ENCODE measurements around the gene SPTB. TPM values are rescaled to one million over a fixed set of nuclear protein-coding genes. Genes with fewer than 3 reads are reported as not detected.

SPTB gene
- total and polyA plus RNA-seq, 10 donors, result 0.06 to 20.9 (median 3.9) TPM

DNA sequence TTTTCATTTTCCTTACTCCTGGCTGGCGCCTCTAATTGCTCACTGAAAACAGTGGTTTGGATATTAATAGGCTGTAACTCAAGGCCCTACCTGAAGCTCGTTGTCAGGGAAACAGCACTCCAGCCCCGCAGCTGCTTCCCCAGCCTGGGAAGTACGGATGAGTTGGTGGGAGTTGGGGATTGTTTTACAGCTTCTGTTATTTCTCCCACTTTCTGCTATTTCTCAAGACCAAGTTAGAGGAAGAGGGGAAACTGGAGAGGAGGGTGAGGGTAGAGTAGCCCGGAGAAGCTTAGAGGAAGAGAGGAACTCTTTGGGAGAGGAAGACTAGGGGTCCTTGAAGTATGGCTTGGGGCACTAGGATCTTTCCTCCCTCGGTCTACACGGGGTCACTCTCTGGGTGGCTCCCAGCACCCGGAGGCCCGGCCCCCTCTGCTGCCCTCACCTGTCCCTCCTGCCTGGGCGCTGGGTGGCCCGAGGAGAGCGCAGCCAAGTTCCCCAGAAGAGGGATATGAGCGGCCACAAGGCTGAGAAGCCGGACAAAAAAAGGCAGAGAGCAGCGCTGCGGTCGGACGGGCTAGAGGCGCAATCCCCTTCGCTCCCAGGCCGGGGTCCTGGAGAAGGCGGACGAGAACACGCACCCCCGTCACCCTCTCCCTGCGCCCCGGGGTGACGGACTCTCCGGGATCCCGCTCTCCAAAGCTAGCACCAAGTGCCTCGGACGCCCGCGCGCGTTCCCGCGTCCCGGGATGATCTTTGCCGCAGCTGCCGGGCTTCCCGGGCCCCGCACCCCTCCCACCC lies 671 bp downstream of the SPTB start:
- Histone ChIP-seq H3K27ac (peak overlapping the region in 1 of 8 donors; percentile 2), H3K36me3 (no peaks in the 10 kb centered on the region), H3K4me3 (peak overlapping the region; percentile 60 to 86 (median 68)), H3K4me1 (peaks cover 7 to 25% (median 17%) of the 10 kb centered on the region in 6 donors), H3K27me3 (replicated peaks in 1 of 7) (peaks cover 0 to 59% (median 32%) of the 10 kb centered on the region in 7 donors), H3K9me3 (no peaks in the 10 kb centered on the region)
- TF ChIP-seq, protein P1, sequence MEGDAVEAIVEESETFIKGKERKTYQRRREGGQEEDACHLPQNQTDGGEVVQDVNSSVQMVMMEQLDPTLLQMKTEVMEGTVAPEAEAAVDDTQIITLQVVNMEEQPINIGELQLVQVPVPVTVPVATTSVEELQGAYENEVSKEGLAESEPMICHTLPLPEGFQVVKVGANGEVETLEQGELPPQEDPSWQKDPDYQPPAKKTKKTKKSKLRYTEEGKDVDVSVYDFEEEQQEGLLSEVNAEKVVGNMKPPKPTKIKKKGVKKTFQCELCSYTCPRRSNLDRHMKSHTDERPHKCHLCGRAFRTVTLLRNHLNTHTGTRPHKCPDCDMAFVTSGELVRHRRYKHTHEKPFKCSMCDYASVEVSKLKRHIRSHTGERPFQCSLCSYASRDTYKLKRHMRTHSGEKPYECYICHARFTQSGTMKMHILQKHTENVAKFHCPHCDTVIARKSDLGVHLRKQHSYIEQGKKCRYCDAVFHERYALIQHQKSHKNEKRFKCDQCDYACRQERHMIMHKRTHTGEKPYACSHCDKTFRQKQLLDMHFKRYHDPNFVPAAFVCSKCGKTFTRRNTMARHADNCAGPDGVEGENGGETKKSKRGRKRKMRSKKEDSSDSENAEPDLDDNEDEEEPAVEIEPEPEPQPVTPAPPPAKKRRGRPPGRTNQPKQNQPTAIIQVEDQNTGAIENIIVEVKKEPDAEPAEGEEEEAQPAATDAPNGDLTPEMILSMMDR (IDR thresholded peaks at IDR 0.05 in 8 of 11, conservative IDR thresholded peaks at IDR 0.05 in 3 of 11), result no peak
- no peak for TF ChIP-seq POLR2AphosphoS5 (IDR thresholded peaks at IDR 0.05)
- no peak for TF ChIP-seq POLR2A (IDR thresholded peaks at IDR 0.05)
- DNase-seq, result no peak
- intact Hi-C loops (cut with DNase I; ENCODE audit: low total_unique reads), result no loop called here
- WGBS, 5 donors, result 8 to 14% (median 12%) methylated on average over 26 to 43 of the region's 43 CpGs

DNA sequence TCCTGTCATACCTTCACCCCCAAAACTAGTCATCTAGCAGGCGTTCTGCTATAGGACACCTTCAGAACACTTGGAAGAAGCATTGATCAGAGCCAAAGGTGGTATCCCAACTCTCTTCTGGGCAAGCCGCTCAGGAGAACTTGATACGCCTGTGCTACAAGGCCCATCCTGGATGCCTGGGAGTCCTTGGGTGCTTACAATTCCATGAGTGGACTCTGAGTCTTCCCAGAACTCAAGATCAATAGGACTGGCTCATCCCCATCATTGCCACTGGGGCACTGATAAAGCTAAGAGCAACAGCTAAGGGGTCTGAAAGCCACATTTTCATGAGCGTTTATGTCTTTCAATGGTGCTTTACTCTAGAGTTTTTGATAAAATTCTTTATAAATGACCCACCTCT lies 1.9 kb downstream of the SPTB start:
- H3K27me3 ChIP-seq (replicated peaks in 1 of 7), result peaks cover 0 to 55% (median 32%) of the 10 kb centered on the region in 7 donors
- TF ChIP-seq, protein P1 (IDR thresholded peaks at IDR 0.05 in 8 of 11, conservative IDR thresholded peaks at IDR 0.05 in 3 of 11), result no peak
- no peak for TF ChIP-seq POLR2A (IDR thresholded peaks at IDR 0.05)
- TF ChIP-seq POLR2AphosphoS5 (IDR thresholded peaks at IDR 0.05), result no peak
- H3K9me3 ChIP-seq, result no peaks in the 10 kb centered on the region
- no peak overlapping the region for H3K4me3 ChIP-seq
- 84 to 100% (median 91%) methylated on average over 4 of the region's 4 CpGs for WGBS, 5 donors
- H3K4me1 ChIP-seq, result peaks cover 7 to 25% (median 17%) of the 10 kb centered on the region in 6 donors
- no peaks in the 10 kb centered on the region for H3K36me3 ChIP-seq
- H3K27ac ChIP-seq, result no peak overlapping the region
- intact Hi-C loops (cut with DNase I; ENCODE audit: low total_unique reads), result no loop called here
- DNase-seq, result no peak

DNA sequence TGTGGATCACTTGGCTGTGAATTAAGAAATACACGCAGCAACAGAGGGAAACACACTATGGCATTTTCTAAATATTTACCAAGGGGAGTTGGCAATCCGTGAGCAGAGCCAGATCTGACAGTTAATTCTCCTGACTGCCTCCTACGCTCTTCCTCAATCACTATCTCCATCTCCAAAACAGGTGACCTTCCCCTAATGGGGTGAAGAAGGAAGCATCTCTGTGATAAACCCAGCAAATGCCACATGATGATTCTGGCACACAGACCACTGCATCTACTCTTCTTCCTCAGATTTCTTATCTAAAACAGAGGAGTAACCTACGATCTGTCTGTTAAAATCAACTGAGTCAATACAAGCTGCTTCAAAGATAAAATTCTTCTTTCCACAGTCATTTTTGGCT lies 4.4 kb downstream of the SPTB start:
- DNase-seq, result no peak
- Histone ChIP-seq H3K9me3 (no peaks in the 10 kb centered on the region), H3K4me3 (no peak overlapping the region), H3K4me1 (peaks cover 1 to 22% (median 14%) of the 10 kb centered on the region in 6 donors), H3K36me3 (no peaks in the 10 kb centered on the region), H3K27me3 (replicated peaks in 1 of 7) (peaks cover 0 to 32% (median 21%) of the 10 kb centered on the region in 7 donors), H3K27ac (no peak overlapping the region)
- 68 to 84% (median 81%) methylated on average over 4 of the region's 4 CpGs for WGBS, 5 donors
- TF ChIP-seq POLR2AphosphoS5 (IDR thresholded peaks at IDR 0.05), result no peak
- TF ChIP-seq, protein P1 (IDR thresholded peaks at IDR 0.05 in 8 of 11, conservative IDR thresholded peaks at IDR 0.05 in 3 of 11), result no peak
- TF ChIP-seq POLR2A (IDR thresholded peaks at IDR 0.05), result no peak
- intact Hi-C loops (cut with DNase I; ENCODE audit: low total_unique reads), result no loop called here

DNA sequence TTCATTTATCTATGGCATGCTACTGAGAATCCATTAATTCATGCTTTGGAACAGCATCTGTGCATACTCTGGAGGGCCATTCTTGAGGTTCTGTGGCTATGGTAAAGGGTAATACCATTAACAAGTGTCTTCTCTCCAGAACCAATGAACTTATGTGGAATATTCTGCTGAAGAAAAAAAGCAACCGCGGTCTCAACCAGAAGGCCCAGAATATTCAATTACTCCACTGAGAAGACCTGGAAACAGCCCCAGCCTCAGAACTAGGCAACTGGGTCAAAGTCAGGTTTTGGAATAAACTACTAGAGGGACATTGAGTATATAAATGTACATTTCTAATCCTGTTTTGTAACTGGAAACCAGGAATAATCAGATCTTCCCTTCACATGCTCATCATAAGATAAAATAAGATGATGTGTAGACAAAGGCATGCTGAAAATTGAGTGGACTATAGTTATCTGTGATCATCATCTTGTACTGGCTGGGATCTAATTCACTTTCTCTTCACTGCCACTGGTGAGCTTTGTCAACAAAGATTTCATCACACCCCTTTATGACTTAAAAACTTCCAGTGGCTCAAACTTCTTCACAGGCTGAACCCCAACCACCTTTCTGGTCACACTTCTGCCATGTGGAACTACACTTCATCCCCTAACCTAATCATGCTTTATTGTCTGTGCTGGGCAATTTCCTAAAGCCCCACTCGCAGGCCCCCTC lies 6.0 kb downstream of the SPTB start:
- intact Hi-C loops (cut with DNase I; ENCODE audit: low total_unique reads), result no loop called here
- no peak overlapping the region for H3K27ac ChIP-seq
- H3K36me3 ChIP-seq, result no peaks in the 10 kb centered on the region
- 59 to 95% (median 77%) methylated on average over 3 of the region's 3 CpGs for WGBS, 5 donors
- no peak for DNase-seq
- H3K4me1 ChIP-seq, result peaks cover 0 to 12% (median 8%) of the 10 kb centered on the region in 6 donors
- H3K9me3 ChIP-seq, result no peaks in the 10 kb centered on the region
- peaks cover 0 to 16% (median 4%) of the 10 kb centered on the region in 7 donors for H3K27me3 ChIP-seq (replicated peaks in 1 of 7)
- TF ChIP-seq POLR2A (IDR thresholded peaks at IDR 0.05) (no peak), POLR2AphosphoS5 (IDR thresholded peaks at IDR 0.05) (no peak)
- TF ChIP-seq, protein P1 (IDR thresholded peaks at IDR 0.05 in 8 of 11, conservative IDR thresholded peaks at IDR 0.05 in 3 of 11), result no peak
- H3K4me3 ChIP-seq, result no peak overlapping the region
